HG03060 (cell line): ENCODE data around the gene PAX5.

Experiments
- ATAC-seq: cut with Tn5 transposase; IDR thresholded peaks from one replicate; pipeline ENCODE4 v1.9.1; 2021; ENCODE audit warnings: low read depth, moderate number of reproducible peaks; ENCODE audit not compliant: unreplicated experiment

The PAX5 gene

DNA sequence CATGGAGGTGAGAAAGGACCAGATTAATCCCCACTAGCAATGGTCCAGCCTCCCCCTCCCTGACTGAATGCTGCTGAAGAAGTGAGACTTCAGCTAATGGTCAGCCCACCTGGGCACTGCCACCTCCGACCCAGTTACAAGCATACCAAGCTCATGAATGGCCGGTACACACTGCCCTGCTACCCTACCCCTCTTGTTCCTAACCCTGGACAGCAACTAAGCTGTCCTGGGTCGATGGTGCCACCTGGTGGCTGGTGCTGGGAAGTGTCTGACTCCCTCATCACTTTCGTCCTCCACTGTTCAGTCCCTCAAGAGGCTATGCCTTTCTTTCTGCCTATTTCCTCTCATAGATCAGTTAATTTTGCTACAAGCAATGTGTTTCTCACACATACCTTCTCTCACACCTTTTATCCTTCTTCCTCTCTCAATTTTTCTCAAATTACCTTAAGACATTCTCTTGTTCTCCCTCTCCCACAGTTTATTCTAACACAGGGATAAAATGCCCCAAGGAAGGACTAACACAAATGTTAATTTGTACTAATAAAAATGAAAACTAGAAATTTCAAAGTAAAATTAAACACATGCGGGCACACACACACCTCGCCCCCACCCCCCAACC lies 42.4 kb downstream of the PAX5 start:
- no peak for ATAC-seq

DNA sequence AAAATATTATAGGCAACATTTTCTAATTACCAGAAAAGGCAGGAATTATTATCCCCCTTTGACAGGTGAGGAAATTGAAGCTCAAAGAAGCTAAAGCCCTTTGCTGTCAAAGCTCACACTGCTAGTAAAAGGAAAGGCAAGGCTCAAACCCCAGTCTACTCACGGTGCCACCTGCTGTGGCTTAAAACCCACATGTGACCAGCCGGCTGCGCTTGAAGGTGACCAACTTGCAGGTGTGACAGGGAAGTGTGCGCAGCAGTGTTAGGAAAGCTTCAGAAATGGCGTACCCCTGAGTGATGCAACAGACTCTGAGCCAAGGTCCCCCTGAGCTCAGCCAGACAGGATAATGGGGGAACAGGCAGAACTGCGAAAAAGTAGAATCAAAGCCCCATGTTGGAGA lies 45.2 kb downstream of the PAX5 start:
- no peak for ATAC-seq

DNA sequence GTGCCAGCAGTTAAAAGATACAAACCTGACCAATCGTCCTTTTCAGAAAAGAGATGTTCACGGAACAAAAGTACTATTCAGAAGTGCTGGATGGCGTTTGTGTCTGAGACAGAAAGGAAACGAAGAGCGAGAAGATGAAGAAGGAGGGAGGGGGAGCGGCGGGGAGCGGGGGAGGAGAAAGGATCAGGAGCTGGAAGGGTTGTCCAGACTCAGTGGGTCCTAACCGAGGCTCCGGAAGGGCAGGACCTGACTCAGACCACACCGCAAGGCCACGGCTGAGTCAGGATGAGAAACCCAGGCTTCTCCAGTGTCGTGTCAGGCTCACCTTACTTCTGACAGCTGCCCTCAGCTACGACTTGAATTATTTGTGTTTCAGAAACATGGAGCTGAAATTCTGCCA lies 46.2 kb downstream of the PAX5 start:
- no peak for ATAC-seq

DNA sequence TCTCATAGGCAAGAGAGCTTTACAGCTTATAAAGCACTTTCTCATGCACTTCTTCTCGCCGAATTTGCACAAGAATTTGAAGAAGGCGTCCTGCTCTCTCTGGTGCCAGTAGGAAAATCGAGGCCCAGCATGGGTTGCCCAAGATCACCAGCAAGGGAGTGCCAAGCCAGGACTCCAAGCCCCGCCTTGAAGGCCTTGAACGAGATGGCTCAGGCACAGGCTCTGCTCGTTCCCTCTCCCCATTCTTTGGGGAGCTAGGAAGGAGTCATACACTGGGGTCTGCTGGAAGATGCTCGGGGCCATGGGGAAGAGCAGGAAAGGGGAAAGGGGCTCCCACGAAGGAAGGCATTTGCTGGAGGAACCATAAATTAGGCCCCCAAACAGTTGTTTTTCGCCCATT lies 46.7 kb downstream of the PAX5 start:
- no peak for ATAC-seq

DNA sequence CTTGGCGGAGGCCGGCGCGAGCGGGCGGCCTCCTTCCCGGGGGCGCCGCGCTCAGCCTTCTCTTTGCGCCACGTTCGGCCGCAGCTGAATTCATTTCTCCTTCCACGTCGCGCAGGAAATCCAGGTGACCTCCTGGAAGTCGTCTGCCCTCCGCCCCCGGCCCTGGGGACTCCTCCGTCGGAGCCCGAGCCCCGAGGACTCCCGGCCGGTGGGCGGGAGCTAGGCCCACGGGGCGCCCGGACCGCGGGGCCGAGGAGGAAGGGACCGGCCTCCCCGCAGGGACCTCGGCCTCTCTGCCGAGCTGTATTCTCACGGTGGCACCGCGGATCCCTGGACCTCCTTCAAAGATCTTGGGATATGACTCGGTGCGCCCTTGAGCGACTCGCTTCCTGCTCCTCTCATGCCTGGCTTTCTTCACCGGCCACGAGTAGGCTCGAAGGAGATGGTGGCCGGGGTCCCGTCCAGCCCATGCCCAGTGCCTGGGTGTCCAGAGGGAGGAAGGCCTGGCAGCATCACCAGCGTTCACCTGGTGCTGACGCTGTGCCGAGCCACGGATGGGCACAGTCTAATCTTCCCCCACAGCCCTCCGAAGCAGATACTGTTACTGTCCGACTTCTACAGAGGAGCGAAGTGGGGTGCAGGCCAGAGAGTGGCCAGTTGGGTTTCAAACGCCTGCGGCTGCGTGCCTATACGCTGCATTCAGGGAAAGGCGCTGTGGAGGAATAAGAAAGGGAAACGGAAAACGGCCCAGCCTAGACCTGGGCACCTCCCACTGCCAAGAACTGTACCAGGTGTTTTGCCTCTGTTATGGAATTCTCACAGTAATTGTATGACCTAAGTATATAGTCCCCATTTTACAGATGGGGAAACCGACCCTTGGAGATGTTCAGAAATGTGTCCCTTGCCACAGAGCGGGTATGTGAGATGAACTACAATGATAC lies 47.3 kb downstream of the PAX5 start:
- ATAC-seq = no peak

DNA sequence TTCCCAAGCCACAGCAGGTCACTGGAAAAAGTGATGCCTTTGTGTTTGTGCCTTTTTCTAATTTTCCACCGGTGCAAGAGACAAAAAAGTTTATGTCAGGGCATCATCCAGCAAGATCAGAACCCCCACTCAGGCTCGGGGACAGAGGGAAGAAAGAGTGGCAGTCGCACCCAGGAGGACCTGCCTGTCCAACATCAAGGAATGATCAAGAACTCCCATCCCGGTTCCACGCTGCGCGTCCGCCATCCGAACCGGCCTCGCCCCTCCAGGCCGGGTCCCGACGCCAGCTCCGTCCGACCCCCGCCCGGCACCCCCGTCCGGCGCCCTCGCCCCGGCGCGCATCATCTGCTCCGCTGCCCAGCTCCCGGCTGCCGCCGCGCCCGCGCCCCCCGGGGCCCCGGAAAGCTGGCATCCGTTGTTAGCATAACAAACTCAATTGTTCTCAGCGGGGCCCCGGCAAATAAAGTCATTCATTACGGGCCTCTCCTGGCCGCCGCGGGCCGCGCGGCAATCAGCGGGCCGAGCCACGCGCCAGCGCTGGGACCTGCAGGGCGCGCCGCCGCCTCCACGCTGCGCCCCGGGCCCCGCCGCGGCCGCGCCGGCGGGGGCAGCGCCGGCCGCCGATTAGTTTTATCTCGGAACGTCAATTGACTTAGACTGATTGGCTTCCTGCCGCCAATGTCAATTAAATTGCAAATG lies 48.1 kb downstream of the PAX5 start:
- ATAC-seq = no peak

DNA sequence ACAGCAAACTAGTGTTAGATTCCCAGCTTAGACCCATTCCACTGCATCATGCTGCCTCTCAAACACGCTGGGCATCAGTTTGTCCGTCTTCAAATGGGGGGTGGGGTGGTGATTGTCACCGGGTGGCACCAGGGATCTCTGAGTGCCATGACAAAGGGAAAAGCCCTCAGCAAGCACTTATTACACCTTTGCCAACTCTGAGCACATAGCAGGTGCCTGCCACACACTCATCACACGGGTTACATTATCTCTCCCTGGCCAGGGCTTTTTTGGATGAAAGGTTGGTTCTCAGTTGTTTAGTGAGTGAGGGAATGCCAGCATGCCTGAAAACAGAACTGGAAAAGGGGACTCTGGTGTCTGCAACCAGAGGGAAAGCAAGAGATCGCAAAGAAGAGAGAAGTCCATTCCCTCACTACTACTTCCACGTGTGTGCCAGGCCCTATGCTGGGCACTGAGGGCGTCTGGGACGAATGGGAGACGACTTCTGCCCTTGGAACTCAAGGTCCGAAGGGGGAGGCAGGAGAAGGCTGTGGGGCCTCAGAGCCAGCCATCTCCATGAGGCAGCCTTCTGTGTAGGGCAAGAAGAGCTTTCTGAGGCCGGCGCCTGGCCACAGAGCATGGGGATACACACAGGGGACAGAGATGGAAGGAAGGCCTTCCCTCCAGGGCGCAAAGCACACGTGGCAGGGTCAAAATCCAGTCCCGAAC lies 48.9 kb downstream of the PAX5 start:
- no peak for ATAC-seq

DNA sequence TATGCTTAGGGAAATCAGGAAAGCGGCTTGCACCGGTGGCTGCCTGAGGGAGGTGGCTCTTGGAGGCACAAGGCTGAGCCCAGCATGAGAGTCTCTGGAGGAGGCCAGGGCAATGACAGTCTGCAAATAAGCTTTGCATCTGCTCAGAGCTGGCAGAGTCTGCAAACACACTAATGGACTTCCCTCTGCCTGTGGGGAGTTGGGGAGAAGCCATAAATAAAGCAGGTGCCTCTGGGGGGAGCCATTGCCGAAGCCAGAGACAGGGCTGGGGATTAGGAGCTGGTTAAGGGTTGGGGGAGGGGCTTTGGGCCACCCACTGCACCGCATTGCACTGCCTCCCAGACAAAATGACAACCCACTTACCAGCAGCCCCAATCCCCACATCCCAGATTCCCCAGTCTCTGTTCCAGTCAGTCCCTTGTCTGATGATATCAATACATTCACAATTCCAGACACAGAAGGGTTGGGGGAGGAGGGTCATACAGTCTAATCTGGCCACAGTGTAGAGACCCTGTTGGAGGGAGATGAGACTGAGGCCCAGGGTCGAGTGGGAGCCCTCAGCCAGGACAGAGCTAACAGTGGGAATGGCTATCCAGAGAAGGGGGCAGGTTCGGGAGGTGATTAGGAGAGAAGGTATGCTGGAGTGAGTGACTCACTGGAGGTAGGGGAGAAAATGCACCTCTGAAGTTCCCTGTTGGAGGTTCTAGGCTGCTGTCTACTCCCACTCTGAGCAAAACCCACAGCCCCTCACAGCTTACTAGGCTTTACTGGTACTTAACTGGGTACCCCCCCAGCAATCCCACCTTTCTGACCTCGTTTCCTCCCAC lies 53.7 kb downstream of the PAX5 start:
- no peak for ATAC-seq

DNA sequence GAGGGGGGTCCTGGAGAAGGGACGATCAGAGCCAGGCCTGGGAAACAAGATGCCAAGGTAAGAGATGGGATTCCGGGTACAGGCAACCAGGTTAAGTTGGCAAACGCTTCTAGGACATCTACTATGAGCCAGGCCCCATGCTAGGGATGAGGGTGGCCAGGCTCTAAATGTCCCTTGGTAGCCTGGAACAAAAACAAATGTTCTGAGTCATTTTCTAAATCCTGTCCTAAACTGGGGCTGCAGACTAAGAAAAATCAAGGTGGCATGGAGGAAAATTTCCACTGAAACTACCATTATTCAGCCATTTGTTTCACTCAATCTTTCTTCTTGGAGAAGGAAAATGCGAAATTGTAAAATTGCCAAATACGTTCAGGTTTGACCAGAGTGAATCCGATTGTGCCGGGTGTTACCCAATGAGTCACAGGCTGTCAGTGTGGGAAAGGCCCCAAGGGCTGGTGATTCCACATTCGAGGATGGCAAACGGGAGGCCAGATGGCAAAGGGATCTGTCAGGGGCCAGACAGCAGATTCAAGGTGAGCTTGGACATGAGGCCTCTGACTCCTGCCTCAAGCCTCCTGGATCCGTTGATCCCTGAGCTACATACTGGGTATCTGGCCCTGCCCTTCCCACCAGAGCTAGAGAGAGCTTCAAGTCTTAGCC lies 57.6 kb downstream of the PAX5 start:
- no peak for ATAC-seq

DNA sequence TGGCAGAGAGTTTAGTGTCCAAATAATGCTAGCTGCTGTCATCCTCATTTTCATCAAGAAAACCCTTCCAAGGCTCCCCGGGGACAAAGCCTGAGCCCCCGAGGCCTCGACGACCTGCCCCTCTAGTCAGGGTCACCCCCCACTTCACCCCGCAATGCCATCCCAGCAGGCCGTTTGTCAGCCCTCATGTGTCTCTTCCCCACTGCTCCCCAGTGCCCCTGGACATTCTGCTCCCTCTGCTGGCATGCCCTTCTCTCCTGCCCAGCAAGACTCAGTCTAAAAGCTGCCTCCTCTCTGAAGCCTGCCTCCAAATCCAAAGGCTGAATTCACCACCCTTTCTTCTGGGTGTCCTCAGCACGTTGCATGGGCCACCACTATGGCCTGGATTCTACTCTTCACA lies 59.3 kb downstream of the PAX5 start:
- ATAC-seq = no peak

DNA sequence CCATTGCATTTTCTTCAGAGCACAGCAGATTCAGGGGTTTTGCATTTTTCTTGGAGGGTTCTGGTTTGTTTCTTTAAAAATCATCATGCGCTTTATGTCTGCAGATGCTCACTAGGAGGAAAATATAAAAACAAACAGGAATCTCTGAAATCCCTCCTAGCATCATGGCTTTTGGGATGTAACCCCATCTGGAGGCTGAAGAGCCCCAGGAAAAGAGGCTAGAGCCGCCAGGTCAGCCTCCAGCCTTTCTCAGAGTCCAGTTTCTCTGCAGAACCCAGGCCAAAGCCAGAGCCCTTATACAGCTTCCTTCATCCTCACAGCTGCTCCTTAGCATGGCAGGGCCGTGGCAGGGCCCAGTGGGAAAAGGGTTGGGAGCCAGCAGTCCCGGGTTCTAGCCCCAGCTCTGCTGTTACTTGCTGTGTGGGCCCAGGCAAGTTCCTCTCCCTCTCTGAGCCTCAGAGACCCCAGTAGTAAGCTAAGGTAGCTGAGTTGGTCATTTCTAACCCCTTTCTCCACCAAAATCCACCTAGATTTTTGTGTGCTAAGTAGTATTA lies 62.1 kb downstream of the PAX5 start:
- no peak for ATAC-seq

DNA sequence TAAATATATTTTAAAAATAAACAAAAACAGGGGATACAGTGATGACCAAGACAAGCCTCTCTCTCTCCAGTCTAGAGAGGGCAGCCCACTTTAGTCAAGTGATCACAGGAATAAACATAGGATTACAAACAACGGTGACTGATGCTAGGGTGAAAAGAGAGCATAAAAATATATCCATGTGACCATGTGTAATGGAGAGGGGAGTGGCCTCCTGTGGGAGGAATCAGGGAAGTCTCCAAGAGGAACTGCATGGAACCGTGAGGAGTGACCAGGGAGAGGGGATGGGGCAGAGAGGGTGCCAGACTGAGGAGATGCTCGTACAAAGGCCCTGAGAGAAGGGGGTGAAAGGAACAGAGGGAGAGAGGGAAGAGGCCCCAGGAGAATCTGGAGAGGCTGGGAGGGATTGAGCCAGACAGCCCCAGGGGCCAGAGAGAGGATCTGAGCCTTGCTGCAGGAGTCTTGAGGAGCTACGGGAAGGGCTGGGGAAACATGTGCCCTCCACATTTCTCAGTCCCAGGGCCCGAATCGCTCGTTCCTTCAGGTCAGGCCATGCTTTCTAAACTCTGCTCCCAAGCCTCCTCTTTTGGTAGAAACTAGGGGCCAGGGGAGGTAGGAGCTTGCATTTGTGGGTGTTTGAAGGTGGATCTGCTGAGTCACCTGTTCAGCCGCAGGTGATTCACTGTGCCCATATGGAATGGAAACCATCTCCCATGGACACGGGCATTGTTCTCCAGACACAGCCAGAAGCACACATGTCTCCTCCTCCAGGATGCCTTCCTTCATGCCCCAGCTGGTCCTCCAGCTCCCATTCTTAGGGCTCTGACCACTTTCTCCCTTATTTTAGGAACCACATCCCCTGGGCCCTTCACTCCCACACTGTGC lies 63.8 kb downstream of the PAX5 start:
- no peak for ATAC-seq

DNA sequence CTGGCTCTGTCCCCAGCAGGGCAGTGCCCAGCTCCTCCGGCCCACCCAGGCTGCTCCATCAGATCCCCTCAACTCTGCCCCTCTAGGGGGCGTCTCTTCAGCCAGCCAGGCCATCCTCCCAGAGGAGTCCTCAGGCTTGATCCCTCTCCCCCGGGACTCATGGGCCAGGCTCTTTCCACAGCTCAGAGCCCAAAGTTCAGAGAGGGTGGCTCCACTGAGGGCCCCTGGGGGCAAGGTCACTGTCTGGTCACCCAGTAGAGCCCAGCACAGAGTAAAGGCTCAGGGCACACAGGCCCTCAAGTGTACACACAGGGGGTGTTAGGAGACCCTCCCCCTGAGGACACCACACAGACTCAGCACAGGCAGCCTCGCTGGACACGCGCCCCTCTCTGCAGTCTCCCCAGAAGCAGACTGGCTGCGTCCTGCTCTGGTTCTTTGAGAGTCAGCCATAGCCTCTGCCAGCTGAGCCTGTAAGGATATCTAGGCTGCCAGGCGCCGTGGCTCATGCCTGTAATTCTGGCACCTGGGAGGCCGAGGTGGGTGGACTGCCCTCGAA lies 64.8 kb downstream of the PAX5 start:
- no peak for ATAC-seq

DNA sequence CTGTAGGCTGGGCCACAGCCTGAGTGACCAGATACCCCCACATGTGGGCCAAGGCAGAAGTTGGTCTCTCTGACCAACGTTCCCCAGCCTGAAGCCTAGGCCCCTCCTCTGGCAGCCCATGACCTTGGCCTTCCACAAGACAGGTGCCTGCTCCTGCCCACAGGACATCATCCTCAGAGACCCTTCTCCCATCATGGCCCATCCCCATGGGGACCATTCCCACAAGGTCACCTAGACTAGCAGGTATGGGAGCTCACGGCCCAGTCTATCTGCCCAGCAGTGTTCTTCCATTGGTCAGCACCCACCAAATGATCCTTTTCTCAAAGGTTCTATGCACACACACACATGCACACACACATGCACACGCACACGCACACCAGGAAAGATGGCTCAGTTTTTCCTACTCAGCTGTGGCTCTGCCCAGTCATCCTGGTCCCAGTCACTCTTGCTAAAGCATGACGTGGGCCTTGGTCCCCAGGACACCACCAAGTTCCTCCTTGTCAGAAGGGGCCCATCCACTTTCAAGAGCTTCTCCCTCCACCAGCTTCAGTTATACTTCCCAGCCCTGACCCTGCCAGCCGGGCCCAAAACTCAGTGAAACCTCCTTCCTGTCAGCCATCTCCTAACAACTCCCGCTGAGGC lies 65.4 kb downstream of the PAX5 start:
- no peak for ATAC-seq

DNA sequence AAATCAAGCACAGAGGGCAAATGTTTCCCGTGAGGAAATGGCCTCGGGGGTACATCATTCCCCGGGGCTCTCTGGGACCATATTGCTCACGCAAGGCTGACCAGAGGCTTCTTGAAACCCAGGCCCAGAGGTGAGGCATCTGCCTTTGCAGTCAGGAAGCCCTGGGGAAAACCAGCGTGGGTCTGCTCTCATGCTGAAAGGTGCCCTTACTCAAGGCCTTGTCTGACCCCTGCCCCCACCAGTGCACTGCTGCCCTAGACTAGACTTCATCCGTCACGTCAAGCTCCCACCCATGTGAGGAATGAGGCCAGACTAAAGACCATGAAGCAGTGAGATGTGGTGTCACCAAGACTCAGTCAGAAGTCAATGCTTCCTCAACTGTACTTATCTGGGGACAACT lies 66.1 kb downstream of the PAX5 start:
- ATAC-seq = no peak

DNA sequence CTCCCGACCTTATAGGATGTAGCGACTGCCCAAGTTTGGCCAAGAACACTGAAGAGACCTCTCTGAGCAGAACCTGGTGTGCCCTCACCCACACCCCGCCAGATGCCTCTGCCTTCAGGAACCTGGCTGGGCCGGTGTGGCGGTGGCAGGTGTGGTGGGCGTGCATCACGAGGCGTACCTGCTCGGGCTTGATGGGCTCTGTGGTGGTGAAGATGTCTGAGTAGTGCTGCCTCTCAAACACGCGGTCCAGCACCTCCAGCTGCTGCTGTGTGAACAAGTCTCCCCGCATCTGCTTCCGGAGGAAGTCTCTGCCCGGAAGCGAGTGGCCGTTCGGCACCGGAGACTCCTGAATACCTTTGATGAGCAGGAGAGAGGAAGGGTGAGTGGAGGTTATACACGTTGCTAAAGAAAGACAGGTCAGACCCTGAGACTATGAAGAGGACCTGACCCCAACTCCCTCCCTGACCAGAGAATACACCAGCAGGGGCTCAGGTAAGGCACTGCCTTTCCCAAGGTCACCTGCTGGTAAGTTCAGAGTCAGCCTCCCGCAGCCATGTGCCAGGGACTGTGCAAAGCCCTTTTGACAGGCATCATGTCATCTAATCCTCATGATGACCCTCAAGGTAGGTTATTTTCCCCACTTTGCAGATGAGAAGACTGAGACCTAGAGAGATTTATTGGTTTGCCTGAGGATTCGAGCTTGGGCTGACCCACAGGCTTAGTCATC lies 67.5 kb downstream of the PAX5 start:
- no peak for ATAC-seq

DNA sequence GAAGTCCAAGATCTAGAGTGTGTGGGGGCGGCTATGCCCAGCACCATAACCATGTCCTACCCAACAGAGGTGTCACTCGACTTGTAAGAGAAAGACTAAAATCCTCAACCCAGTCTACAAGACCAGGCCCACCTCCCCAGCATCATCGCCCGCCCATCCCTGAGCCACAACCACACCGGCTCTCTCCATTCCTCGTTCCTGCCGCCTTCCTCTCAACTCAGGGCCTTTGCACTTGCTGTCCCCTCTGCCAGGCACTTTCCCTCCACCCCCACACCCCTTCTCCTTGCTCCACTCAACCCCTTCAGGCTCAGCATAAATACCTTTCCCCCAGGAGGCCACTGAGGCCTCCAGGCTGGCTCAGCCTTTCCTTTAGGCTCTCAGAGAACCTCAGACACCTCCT lies 69.3 kb downstream of the PAX5 start:
- no peak for ATAC-seq
